ENCODE data around the gene ALB.

DNA sequence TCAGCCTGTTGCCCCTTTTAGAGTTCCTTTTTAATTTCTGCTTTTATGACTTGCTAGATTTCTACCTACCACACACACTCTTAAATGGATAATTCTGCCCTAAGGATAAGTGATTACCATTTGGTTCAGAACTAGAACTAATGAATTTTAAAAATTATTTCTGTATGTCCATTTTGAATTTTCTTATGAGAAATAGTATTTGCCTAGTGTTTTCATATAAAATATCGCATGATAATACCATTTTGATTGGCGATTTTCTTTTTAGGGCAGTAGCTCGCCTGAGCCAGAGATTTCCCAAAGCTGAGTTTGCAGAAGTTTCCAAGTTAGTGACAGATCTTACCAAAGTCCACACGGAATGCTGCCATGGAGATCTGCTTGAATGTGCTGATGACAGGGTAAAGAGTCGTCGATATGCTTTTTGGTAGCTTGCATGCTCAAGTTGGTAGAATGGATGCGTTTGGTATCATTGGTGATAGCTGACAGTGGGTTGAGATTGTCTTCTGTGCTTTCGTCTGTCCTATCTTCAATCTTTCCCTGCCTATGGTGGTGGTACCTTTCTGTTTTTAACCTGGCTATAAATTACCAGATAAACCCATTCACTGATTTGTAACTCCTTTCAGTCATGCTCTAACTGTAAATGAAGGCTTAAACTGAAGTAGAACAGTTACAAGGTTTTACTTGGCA is 7.8 kb downstream of the ALB start:
- no peak for TF ChIP-seq EZH2phosphoT487 (IDR thresholded peaks at IDR 0.05; ENCODE audit: low read depth)
- TF ChIP-seq, protein P1, sequence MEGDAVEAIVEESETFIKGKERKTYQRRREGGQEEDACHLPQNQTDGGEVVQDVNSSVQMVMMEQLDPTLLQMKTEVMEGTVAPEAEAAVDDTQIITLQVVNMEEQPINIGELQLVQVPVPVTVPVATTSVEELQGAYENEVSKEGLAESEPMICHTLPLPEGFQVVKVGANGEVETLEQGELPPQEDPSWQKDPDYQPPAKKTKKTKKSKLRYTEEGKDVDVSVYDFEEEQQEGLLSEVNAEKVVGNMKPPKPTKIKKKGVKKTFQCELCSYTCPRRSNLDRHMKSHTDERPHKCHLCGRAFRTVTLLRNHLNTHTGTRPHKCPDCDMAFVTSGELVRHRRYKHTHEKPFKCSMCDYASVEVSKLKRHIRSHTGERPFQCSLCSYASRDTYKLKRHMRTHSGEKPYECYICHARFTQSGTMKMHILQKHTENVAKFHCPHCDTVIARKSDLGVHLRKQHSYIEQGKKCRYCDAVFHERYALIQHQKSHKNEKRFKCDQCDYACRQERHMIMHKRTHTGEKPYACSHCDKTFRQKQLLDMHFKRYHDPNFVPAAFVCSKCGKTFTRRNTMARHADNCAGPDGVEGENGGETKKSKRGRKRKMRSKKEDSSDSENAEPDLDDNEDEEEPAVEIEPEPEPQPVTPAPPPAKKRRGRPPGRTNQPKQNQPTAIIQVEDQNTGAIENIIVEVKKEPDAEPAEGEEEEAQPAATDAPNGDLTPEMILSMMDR (IDR thresholded peaks at IDR 0.05; ENCODE audit: low read depth, low read length) = no peak
